ENCODE data around the gene KIDINS220.
A peak's percentile ranks its signal among the peaks of the same experiment; 100 is the strongest.

KIDINS220 gene

DNA sequence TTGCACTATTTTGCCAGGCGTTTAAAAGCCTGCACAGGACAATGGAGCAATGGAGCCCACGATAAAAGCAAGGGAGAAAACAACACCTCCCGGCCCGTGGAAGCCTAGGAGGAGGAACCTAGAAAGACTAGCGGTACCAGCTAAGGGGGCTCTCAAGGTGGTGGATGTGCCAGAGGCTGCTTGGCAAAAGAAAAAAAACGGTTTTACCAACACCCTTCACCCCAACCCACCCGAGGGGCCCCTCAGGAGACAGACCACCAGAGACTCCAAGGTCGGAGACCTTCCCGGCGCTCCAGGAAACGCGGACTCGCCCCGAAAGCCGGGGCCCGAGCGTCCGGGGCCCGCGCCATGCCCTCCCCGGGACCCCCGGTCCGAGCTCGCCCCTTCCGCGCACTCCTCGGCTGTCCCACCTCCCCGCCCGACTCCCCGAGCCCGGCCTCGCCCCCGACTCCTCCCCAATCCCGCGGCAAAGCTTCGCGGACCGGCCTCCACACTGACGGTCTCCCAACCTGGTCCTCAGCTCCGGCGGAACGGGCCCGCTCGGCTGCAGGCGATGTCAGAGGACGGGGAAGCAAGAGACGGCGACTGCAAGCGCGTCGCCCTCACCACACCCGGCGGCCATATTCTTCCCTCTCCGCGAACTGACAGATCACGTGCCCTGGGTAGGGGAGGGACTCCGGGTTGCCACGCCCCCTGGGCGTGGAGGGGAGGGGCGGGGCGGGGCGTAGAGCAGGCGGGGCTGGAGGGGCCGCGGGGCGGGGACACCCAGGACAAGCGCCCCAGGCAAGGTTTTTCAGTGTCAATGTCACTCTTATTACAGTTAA, at the start of gene KIDINS220:
TSS of gene KIDINS220 (minus strand) at position 643 of the 824 bp plus-strand sequence. CDS start 10,520 bp downstream, outside the sequence.
- Mint-ChIP-seq H3K4me3 (peak within 1 kb of the TSS; percentile 94 to 100), H3K36me3 (peaks cover 9 to 10% of the 10 kb centered on the region in 2 donors), H3K4me1 (peaks cover 22 to 36% of the 10 kb centered on the region in 2 donors)

DNA sequence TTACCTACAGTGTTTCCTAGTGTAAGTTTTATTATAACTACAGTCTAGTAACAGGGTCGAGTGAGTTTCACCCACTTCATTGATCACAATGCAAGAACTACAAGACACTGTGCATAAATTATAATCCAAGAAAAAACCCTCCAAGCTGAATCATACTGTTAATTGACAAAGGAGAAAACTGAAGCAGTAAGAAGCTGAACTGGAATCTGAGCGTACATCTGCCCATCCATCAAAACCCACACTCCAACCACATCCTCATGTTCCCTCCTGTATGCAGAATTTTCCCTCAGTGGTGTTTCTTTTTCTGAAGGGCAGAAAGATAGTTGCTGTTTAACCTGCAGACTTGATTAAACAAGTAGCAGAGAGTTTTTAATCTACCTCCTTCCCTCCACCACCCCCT, 49.5 kb upstream of the KIDINS220 start:
- Mint-ChIP-seq H3K4me3 (no peak overlapping the region), H3K36me3 (no peaks in the 10 kb centered on the region), H3K9me3 (no peaks in the 10 kb centered on the region), H3K27me3 (no peaks in the 10 kb centered on the region), H3K4me1 (peaks cover 2 to 5% of the 10 kb centered on the region in 2 donors), H3K27ac (no peak overlapping the region)
- no peak for DNase-seq
- peak in 1 of 2 donors; percentile 36 for ATAC-seq (replicated peaks)

More for the DNA sequence above, at the start of gene KIDINS220:
- peak; percentile 96 to 97 for ATAC-seq (replicated peaks)
- H3K27me3 Mint-ChIP-seq: peaks cover 6 to 7% of the 10 kb centered on the region in 2 donors
- H3K27ac Mint-ChIP-seq: peak within 1 kb of the TSS; percentile 99
- peak; percentile 71 for DNase-seq
- no peaks in the 10 kb centered on the region for H3K9me3 Mint-ChIP-seq

DNA sequence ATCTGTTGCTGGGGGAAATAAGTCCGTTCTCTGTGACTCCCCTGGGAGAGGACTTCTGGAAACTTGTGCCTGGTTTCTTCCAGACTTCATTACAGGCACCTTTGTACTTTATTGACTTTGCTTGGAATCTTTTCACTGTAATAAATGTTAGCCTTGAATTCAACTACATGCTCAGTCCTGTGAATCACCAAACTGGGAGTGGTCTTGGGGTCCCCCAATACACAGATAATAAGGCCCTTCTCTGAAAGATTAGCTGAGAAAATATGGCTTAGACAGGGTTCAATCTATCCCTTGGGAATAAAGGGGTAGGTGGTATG, 48.7 kb upstream of the KIDINS220 start:
- H3K36me3 Mint-ChIP-seq: no peaks in the 10 kb centered on the region
- peaks cover 2 to 5% of the 10 kb centered on the region in 2 donors for H3K4me1 Mint-ChIP-seq
- H3K27ac Mint-ChIP-seq: no peak overlapping the region
- no peaks in the 10 kb centered on the region for H3K9me3 Mint-ChIP-seq
- H3K27me3 Mint-ChIP-seq: no peaks in the 10 kb centered on the region
- DNase-seq (no peak), ATAC-seq (replicated peaks) (no peak)
- H3K4me3 Mint-ChIP-seq: no peak overlapping the region

DNA sequence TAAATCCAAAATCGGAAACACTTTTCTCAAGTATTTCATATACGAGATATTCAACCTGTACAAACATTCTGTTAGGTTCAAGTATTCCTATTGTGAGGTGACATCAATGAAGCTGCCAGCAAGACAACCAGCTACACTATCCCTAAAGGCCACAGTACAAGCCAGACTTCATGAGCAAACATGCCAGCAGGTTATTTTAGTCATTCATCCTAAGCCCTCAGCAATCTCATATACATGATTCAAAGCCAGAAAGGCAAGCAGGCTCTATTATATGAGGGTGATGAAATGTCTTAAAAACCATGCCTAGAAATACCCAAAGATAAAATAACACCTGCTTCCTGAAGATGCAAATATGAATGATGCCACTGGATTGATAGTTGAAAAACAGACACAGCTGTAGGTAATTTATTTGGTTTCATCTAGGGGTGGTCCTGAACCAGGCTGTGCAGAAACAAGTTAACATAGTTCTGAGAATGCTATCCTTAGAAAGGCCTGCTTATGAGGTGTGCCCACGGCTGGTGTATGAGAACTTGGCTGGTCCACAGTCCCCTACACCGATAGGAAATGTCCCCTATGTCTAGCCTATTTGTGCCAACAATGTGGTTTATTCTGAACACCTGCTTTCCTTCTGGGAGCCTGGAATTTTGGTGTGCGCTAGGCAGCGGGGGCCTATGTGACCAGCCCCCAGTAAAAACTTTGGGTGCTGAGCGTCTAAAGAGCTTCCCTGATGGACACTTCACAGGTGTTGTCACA, 48.2 kb upstream of the KIDINS220 start:
- ATAC-seq (replicated peaks) (no peak), DNase-seq (no peak)

DNA sequence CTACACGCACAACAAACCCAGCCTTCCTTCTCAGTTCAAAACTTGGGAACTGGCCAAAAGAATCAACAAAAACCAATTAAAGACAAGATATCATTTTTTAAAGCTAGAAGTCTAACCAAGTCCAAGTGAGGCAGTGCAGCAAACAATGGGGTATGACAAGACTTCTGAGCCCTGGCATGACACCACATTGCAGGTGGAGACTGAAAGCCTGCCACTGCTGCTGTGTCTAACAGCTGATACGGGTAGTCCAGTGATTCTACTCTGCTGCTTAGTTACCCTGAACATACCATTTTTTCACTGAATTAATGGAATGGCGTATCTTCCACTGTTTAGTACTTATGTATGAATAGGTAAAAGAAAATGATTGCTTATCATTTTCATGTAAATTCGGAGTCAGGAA, 47.4 kb upstream of the KIDINS220 start:
- no peaks in the 10 kb centered on the region for H3K9me3 Mint-ChIP-seq
- DNase-seq: no peak
- H3K4me3 Mint-ChIP-seq: no peak overlapping the region
- ATAC-seq (replicated peaks): no peak
- H3K36me3 Mint-ChIP-seq: peaks cover 4 to 7% of the 10 kb centered on the region in 2 donors
- no peak overlapping the region for H3K27ac Mint-ChIP-seq
- H3K27me3 Mint-ChIP-seq: no peaks in the 10 kb centered on the region
- peaks cover 2 to 5% of the 10 kb centered on the region in 2 donors for H3K4me1 Mint-ChIP-seq

More for the DNA sequence above, 48.2 kb upstream of the KIDINS220 start:
- Mint-ChIP-seq H3K9me3 (no peaks in the 10 kb centered on the region), H3K27me3 (no peaks in the 10 kb centered on the region), H3K27ac (no peak overlapping the region), H3K36me3 (peaks cover 0 to 4% of the 10 kb centered on the region in 2 donors), H3K4me3 (no peak overlapping the region), H3K4me1 (peaks cover 2 to 5% of the 10 kb centered on the region in 2 donors)

DNA sequence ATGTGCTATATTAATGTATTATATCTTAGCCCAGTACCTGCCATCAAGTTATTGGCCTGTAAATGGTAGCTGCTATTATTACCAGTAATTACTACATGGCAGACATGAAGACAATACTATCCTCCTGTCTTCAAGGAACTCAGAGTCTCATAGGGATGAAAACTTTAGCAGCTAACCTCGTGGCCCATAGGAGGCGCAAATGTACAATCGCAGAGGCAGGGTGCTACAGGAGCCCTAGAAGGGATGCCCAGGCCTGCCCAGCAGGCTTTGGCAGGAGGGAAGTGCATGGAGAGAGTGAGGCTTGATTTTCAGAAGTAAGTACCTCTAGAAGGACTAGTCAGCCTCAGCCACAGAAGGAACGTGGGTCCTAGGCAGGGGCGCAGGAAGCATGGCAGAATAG, 44.7 kb upstream of the KIDINS220 start:
- peaks cover 5 to 7% of the 10 kb centered on the region in 2 donors for H3K36me3 Mint-ChIP-seq
- no peaks in the 10 kb centered on the region for H3K9me3 Mint-ChIP-seq

DNA sequence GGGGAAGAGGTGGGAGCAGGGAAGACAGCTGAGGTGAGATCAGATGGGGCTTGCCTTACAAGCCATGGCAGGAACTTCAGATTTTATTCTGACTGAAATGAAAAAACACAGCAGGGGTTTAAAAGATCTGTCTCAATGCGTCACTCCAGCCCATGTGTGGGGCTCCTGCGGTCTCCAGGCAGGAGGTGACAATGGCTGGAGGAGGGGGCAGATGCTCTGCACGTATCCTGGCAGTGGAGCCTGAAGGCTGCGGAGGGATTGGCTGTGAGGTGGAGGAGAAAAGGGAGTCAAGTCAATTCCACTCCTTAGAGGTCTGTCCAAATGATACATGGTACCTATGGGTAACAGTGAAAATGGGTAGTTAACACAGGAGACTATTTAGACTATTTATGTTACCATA, 40.5 kb upstream of the KIDINS220 start:
- Mint-ChIP-seq H3K4me3 (no peak overlapping the region), H3K27ac (no peak overlapping the region), H3K4me1 (peaks cover 2 to 9% of the 10 kb centered on the region in 2 donors), H3K27me3 (no peaks in the 10 kb centered on the region), H3K36me3 (peaks cover 5 to 7% of the 10 kb centered on the region in 2 donors), H3K9me3 (no peaks in the 10 kb centered on the region)
- ATAC-seq (replicated peaks) (no peak), DNase-seq (no peak)

More for the DNA sequence above, 44.7 kb upstream of the KIDINS220 start:
- no peak overlapping the region for H3K27ac Mint-ChIP-seq
- DNase-seq (no peak), ATAC-seq (replicated peaks) (peak in 1 of 2 donors; percentile 25)
- peaks cover 2 to 5% of the 10 kb centered on the region in 2 donors for H3K4me1 Mint-ChIP-seq
- no peaks in the 10 kb centered on the region for H3K27me3 Mint-ChIP-seq
- H3K4me3 Mint-ChIP-seq: no peak overlapping the region

DNA sequence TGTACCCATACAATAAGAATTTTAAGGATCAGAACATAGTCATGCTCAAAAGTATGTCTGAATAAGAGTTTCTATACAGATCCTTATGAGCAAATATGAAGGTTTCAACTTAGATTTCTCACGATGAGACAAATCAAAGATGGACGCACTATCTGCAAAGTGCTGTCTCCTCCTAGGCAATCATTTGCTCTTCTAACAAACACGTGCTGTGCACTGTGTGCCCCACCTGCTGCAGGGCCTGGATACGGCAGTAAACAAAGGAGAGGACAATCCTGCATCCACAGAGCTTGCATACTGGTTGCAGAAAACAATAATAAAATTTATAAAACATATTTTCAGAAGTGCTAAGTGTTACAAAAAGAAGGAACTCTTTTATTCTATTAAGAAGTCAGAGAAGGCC, 39.9 kb upstream of the KIDINS220 start:
- H3K9me3 Mint-ChIP-seq: no peaks in the 10 kb centered on the region
- no peaks in the 10 kb centered on the region for H3K27me3 Mint-ChIP-seq
- H3K36me3 Mint-ChIP-seq: peaks cover 5 to 7% of the 10 kb centered on the region in 2 donors

DNA sequence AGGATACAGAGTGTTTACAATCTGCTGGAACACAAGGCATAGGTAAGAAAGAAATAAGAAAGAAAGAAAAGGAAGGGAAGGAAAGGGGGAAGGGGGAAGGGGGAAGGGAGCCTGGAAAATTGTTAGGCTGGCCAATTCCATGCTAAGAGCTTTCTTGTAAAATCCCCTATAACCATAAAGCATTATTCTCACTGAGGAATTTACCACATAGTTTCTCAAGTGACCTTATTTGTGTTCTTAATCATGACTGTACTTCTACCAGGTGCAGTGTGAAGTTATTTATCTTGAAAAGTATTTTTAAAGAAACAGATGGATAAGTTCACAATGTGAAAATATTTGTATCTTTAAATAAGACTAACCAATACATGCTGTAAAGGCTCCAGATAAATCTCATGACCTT, 39.2 kb upstream of the KIDINS220 start:
- DNase-seq (no peak), ATAC-seq (replicated peaks) (no peak)
- Mint-ChIP-seq H3K27ac (no peak overlapping the region), H3K27me3 (no peaks in the 10 kb centered on the region), H3K4me1 (peaks cover 3 to 10% of the 10 kb centered on the region in 2 donors), H3K9me3 (no peaks in the 10 kb centered on the region), H3K36me3 (peaks cover 5 to 7% of the 10 kb centered on the region in 2 donors), H3K4me3 (no peak overlapping the region)

More for the DNA sequence above, 39.9 kb upstream of the KIDINS220 start:
- no peak for DNase-seq
- H3K4me1 Mint-ChIP-seq: peaks cover 3 to 10% of the 10 kb centered on the region in 2 donors
- ATAC-seq (replicated peaks): no peak
- no peak overlapping the region for H3K4me3 Mint-ChIP-seq
- no peak overlapping the region for H3K27ac Mint-ChIP-seq

DNA sequence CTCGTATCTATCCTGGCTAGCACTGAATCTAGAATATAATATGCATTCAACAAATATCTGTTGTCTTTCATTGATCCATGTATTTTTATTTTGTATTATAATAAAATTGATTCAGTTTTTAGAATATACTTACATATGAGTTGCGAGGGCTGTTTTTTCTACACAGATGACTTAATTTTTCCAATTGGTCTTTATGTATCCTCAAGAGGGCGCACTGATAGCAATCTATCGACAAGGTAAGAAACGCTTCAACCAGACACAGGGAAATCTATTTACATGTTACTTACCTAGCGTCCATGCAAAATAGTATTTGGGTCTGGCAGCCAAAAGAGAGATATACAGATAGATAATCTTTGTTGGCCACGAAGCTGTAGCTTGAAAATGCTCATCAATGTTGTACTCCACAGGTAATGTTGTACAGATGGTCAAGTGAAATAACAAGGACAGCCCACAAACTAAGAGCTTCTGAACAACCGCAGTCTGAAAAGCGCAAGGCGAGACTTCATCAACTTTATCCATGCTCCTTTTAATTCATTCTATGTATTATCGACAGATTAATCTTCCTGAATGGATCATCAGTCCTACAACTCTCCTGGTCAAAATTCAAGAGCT, 35.5 kb upstream of the KIDINS220 start:
- Mint-ChIP-seq H3K4me3 (no peak overlapping the region), H3K9me3 (no peaks in the 10 kb centered on the region), H3K36me3 (no peaks in the 10 kb centered on the region), H3K27ac (no peak overlapping the region), H3K4me1 (peaks cover 3 to 10% of the 10 kb centered on the region in 2 donors), H3K27me3 (no peaks in the 10 kb centered on the region)
- DNase-seq (no peak), ATAC-seq (replicated peaks) (peak; percentile 36 to 42)

DNA sequence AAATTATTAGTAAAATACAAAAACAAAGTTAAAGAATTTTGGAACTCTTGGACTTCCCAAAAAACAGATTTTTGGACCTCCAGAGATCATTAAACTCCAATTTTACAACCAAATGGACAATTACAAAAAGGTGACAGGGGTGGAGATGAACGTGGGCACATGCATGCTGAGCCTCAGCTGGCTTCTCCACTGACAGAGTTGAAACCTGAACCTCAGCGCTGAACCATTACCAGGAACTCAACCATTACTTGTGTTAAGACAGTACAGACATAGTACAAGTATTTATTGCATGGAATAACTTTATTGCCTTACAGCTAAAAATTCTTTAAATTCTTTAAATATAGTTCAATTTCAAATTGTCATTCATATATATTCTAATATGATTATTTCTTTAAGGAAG, 33.0 kb upstream of the KIDINS220 start:
- Mint-ChIP-seq H3K27me3 (no peaks in the 10 kb centered on the region), H3K4me1 (peaks cover 3 to 10% of the 10 kb centered on the region in 2 donors), H3K4me3 (no peak overlapping the region), H3K9me3 (no peaks in the 10 kb centered on the region), H3K27ac (no peak overlapping the region), H3K36me3 (no peaks in the 10 kb centered on the region)
- ATAC-seq (replicated peaks) (no peak), DNase-seq (no peak)

DNA sequence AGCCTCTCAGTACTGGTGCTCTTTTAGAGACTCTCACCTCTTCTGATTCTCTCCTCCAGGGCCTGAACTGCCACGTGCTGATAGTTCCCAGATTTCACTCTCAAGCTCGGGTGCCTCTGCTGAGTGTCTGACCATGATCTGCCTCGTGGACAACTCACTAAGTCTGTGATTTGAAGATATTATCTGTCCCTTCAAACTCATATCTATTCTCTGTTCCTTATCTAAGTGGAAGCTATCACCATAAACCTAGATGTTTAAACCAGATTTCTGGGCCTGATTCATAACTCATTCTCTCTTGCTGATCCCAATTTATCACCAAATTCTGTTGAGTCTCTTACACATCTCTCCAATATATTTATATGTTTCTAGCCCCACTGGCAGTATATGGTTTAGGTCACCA, 29.9 kb upstream of the KIDINS220 start:
- ATAC-seq (replicated peaks) (no peak), DNase-seq (no peak)
- Mint-ChIP-seq H3K9me3 (no peaks in the 10 kb centered on the region), H3K27me3 (no peaks in the 10 kb centered on the region), H3K36me3 (no peaks in the 10 kb centered on the region), H3K27ac (no peak overlapping the region), H3K4me1 (no peaks in the 10 kb centered on the region), H3K4me3 (no peak overlapping the region)

DNA sequence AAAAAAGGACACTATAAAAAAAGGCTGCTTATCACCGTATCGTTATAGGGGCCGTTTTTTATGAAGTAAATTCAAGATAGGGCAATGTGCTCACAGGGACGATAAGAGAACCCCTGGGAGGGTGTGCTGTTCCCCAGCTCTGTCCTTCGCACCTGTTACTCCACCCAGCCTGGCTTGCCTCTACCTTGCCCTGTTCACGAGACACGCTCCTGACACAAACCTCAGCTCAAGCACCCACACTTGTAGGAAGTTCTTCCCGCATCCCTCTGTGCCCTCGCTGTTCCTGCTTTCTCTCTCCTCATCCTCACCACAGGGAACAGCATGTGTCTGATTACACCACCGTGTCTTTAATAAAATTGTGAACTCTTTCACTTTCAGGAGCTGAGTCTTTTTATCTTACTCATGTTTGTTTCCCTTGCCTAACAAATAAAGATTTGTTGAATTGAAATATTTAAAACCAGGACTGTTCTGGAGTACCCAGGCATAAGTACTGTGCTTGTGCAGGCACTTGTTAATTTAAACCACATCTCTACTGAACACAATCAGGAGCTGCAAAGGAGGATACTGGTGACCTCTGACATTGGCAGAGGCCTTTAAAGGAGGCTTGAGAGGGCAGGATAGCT, 26.0 kb upstream of the KIDINS220 start:
- H3K27ac Mint-ChIP-seq: no peak overlapping the region
- no peak for DNase-seq
- no peaks in the 10 kb centered on the region for H3K9me3 Mint-ChIP-seq
- no peak for ATAC-seq (replicated peaks)
- H3K36me3 Mint-ChIP-seq: no peaks in the 10 kb centered on the region
- H3K4me3 Mint-ChIP-seq: no peak overlapping the region
- no peaks in the 10 kb centered on the region for H3K4me1 Mint-ChIP-seq
- no peaks in the 10 kb centered on the region for H3K27me3 Mint-ChIP-seq

DNA sequence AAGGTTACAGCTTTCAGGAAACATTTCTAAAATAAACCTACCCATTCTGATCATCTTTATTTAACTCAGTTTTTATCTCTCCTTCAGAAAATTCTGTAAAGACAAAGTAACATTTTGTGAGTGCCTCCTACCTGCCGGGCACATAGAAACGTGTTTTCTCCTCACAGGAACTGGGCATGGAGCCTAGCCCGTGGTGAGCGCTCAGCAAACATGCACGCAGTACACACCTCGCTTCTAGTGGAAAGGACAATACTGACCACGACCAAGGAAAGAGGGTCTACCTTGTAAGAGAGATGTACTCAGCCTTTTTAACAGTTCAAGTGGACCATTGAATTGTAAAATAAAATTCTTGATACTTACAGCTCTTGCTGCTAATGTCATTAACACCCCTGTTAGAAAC, 24.8 kb upstream of the KIDINS220 start:
- no peaks in the 10 kb centered on the region for H3K36me3 Mint-ChIP-seq
- ATAC-seq (replicated peaks) (no peak), DNase-seq (no peak)
- no peak overlapping the region for H3K27ac Mint-ChIP-seq
- no peaks in the 10 kb centered on the region for H3K4me1 Mint-ChIP-seq
- no peaks in the 10 kb centered on the region for H3K9me3 Mint-ChIP-seq
- no peak overlapping the region for H3K4me3 Mint-ChIP-seq
- no peaks in the 10 kb centered on the region for H3K27me3 Mint-ChIP-seq

All from stimulated activated naive B cell treated with anti-CD40 and anti-IgM and Interleukin-4, amounts not matched to agents 10 μg/mL and 1 μg/mL and 100 μg/mL, for 72 hours (primary cell).